ENCODE measurements around the gene PTGDS.

Gene PTGDS

DNA sequence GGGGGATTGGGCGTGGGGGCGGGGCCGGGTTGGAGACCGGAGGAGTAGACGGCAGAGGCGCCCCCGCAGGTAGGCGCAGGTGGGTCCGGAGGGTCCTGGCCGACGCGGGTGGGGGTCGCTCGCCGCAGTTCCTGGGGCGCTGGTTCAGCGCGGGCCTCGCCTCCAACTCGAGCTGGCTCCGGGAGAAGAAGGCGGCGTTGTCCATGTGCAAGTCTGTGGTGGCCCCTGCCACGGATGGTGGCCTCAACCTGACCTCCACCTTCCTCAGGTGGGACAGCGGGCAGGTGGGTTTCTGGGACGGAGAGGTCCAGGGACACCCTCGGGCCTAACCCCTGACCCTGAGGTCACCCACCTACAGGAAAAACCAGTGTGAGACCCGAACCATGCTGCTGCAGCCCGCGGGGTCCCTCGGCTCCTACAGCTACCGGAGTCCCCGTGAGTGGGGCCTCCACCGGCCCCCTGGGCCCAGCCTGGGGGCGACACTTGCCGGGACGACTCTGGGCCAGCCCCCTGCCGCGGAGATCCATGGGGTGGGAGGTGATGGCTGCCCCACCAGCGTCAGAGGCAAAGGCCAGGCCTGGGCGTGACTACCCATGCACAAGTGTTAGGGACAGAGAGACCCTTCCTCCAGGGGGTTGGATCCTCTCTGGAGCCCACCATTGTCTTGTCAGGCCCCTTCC lies 1.7 kb downstream of the PTGDS start:
- Histone ChIP-seq H3K4me3 (ENCODE audit: low read depth in 1 of 2, low read length in 2 of 2) (no peak overlapping the region), H3K4me1 (ENCODE audit: control insufficient read depth in 1 of 2, insufficient read depth in 2 of 2, low read length in 2 of 2) (peaks cover 0 to 19% of the 10 kb centered on the region in 2 donors), H3K36me3 (ENCODE audit: control insufficient read depth in 1 of 2, insufficient read depth in 2 of 2, low read length in 2 of 2) (no peaks in the 10 kb centered on the region), H3K27me3 (ENCODE audit: low read depth, low read length) (no peaks in the 10 kb centered on the region), H3K9me3 (ENCODE audit: control insufficient read depth in 1 of 2, low read length in 2 of 2) (no peaks in the 10 kb centered on the region), H3K27ac (ENCODE audit: low read length) (no peak overlapping the region)

DNA sequence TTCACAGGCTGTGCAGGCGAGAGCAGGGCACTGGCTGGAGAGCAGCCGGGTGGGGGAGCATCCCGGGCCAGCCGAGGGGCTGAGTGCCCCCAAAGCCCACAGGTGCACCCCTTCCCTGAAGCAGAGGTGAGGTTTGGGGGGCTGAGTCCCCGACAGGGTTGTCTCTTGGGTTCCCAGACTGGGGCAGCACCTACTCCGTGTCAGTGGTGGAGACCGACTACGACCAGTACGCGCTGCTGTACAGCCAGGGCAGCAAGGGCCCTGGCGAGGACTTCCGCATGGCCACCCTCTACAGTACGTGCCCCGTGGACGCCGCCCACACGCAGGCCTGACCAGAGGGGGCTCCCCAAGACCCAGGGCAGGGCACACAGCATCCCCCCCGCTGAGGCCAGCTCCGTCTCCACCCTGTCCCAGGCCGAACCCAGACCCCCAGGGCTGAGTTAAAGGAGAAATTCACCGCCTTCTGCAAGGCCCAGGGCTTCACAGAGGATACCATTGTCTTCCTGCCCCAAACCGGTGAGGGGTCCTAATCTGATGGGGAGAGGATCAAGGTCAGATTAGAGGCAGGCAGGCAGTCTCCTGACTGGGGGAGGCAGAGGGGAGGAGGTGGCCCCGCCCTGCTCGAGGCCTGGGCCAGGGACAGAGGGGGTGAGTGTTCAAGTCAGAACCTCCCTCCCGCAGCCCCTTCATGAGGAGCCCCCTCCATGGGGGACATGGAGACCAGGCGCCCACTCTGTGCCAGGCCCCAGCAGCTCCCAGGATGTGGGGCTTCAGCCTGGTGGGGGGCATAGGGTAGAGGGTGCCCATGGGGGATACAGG lies 2.7 kb downstream of the PTGDS start:
- no peak overlapping the region for H3K4me3 ChIP-seq (ENCODE audit: low read depth in 1 of 2, low read length in 2 of 2)
- no peak overlapping the region for H3K27ac ChIP-seq (ENCODE audit: low read length)
- H3K9me3 ChIP-seq (ENCODE audit: control insufficient read depth in 1 of 2, low read length in 2 of 2): no peaks in the 10 kb centered on the region
- no peaks in the 10 kb centered on the region for H3K36me3 ChIP-seq (ENCODE audit: control insufficient read depth in 1 of 2, insufficient read depth in 2 of 2, low read length in 2 of 2)
- peaks cover 3% of the 10 kb centered on the region for H3K27me3 ChIP-seq (ENCODE audit: low read depth, low read length)
- peaks cover 0 to 19% of the 10 kb centered on the region in 2 donors for H3K4me1 ChIP-seq (ENCODE audit: control insufficient read depth in 1 of 2, insufficient read depth in 2 of 2, low read length in 2 of 2)

DNA sequence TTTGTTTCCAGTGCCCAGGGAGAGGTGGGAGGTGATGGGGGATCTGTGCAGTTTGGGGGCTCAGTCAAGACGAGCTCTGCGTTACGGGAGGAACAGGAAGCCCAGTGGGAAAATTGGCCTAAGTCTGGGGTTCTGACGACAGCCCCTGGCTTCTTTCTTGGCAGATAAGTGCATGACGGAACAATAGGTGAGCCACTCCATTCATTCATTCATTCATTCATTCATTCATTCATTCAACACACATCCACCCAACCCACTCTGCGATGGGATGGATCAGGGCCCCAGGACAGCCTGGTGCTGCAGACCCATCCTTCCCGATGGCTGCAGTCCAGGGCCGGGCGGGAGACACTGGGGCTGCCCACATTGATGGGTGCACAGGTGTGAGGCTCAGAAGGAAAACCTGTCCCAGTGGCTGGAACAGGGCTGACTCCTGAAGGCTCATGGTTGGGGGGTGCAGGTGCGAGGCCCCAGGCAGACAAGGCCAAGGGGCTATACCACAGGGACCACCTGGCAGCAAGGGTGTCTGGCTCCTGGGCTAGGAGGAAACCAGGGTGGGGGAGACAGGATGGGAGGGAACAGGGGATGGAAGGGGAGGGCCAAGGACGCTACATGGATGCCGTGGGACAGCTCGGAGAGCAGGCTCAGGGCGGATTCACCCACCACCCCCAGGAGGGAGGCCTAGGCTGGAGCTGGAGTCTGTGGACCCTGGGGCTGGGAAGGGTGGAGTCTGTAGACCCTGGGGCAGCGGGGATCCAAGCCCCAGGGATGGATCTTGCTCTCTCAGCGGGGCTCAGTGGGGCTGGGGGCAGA lies 3.6 kb downstream of the PTGDS start:
- H3K27me3 ChIP-seq (ENCODE audit: low read depth, low read length): peaks cover 5% of the 10 kb centered on the region
- no peak overlapping the region for H3K4me3 ChIP-seq (ENCODE audit: low read depth in 1 of 2, low read length in 2 of 2)
- peaks cover 0 to 21% of the 10 kb centered on the region in 2 donors for H3K4me1 ChIP-seq (ENCODE audit: control insufficient read depth in 1 of 2, insufficient read depth in 2 of 2, low read length in 2 of 2)
- no peaks in the 10 kb centered on the region for H3K36me3 ChIP-seq (ENCODE audit: control insufficient read depth in 1 of 2, insufficient read depth in 2 of 2, low read length in 2 of 2)
- no peaks in the 10 kb centered on the region for H3K9me3 ChIP-seq (ENCODE audit: control insufficient read depth in 1 of 2, low read length in 2 of 2)
- H3K27ac ChIP-seq (ENCODE audit: low read length): no peak overlapping the region

DNA sequence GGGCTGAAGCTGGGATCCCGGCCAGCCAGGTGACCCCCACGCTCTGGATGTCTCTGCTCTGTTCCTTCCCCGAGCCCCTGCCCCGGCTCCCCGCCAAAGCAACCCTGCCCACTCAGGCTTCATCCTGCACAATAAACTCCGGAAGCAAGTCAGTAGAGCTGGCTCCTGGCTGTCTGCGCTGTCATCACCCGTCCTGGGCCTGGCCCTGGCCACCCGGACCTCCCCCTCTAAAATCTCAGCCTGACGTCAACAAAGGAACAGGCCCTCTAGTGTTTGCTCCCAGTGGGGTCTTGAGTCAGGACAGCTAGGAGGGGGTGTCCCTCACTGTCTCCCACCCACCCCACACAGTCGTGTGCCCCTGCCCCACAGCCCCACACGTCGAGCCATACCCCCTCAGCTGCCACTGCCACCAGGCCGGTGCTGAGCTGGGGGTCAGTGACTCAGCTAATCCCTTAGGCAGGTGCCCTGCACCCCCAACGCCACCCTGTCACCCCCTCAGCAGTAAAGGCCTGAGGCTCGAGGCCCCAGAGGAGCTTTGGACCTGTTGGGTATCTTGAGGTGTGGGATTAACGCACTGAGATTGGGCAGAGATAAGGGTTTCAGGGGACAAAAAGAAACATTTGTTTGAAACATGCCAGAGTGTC lies 4.4 kb downstream of the PTGDS start:
- Histone ChIP-seq H3K27ac (ENCODE audit: low read length) (no peak overlapping the region), H3K9me3 (ENCODE audit: control insufficient read depth in 1 of 2, low read length in 2 of 2) (no peaks in the 10 kb centered on the region), H3K27me3 (ENCODE audit: low read depth, low read length) (peaks cover 9% of the 10 kb centered on the region), H3K36me3 (ENCODE audit: control insufficient read depth in 1 of 2, insufficient read depth in 2 of 2, low read length in 2 of 2) (no peaks in the 10 kb centered on the region), H3K4me1 (ENCODE audit: control insufficient read depth in 1 of 2, insufficient read depth in 2 of 2, low read length in 2 of 2) (peaks cover 0 to 18% of the 10 kb centered on the region in 2 donors), H3K4me3 (ENCODE audit: low read depth in 1 of 2, low read length in 2 of 2) (no peak overlapping the region)

DNA sequence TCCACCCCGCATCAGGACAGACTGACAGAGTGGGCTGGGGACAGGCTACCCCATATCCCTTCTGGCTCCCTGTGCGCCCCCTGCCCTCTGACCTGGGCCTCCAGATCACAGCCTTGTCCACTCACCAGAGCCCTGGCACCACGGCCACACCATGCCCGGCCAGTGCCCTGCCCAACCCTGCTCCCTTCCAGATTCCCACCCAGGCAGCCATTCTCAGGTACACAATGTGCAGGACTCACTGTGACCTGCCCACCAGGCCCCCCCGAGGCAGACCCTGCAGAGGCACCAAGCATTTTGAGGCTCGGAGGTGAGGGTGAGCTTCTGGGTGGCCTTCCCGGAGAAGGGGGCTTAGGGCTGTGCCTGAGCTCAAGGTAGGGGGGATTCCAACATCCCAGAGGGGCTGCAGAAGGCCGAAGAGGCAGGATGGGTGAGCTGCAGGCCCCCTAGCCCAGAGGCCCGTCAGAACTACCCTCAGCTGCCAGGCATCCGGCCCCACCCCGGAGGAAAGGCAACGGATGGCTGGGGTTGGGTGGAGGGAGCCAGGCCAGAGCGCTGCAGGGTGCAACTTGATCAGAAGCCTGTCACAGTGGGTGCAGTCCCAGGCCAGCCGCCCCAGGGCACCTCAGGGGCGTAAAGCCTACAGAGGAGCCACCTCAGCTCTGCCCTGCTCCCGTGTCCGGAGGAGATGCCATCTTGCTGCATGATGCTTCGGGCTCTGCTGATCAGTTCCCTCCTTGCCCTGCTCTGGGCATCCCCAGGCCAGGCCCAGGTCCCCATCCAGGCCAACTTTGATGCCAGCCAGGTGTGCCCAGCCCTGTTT lies 5.1 kb downstream of the PTGDS start, which contains the start of gene LCNL1:
TSS of gene LCNL1 (plus strand) at position 762 of the 820 bp plus-strand sequence. CDS start 594 bp downstream, outside the sequence.
- Histone ChIP-seq H3K27me3 (ENCODE audit: low read depth, low read length) (peaks cover 9% of the 10 kb centered on the region), H3K4me3 (ENCODE audit: low read depth in 1 of 2, low read length in 2 of 2) (no peak within 1 kb of the TSS), H3K9me3 (ENCODE audit: control insufficient read depth in 1 of 2, low read length in 2 of 2) (no peaks in the 10 kb centered on the region), H3K27ac (ENCODE audit: low read length) (no peak within 1 kb of the TSS), H3K36me3 (ENCODE audit: control insufficient read depth in 1 of 2, insufficient read depth in 2 of 2, low read length in 2 of 2) (no peaks in the 10 kb centered on the region), H3K4me1 (ENCODE audit: control insufficient read depth in 1 of 2, insufficient read depth in 2 of 2, low read length in 2 of 2) (peaks cover 0 to 13% of the 10 kb centered on the region in 2 donors)

DNA sequence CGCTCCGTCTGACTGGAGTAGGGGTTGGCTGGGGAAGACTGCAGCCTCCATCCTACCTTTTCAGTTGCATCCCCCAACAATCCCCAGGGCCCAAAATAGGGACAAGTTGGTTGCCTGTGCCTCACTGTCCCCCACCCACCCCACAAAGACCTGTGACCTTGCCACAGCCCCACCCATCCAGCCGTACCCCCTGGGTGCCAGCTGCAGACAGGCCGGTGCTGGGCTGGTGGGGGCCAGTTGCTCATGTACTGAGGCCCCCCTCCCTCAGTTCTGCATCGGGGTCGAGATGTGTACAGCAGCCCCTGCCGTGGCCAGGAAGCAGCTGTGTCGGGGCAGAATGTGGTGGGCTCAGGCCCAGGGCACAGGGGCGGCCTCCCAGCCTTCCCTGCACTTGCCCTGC lies 5.9 kb downstream of the PTGDS start:
- H3K9me3 ChIP-seq (ENCODE audit: control insufficient read depth in 1 of 2, low read length in 2 of 2): no peaks in the 10 kb centered on the region
- H3K27ac ChIP-seq (ENCODE audit: low read length): no peak overlapping the region
- H3K27me3 ChIP-seq (ENCODE audit: low read depth, low read length): peaks cover 9% of the 10 kb centered on the region
- H3K36me3 ChIP-seq (ENCODE audit: control insufficient read depth in 1 of 2, insufficient read depth in 2 of 2, low read length in 2 of 2): no peaks in the 10 kb centered on the region
- H3K4me1 ChIP-seq (ENCODE audit: control insufficient read depth in 1 of 2, insufficient read depth in 2 of 2, low read length in 2 of 2): peaks cover 0 to 6% of the 10 kb centered on the region in 2 donors
- H3K4me3 ChIP-seq (ENCODE audit: low read depth in 1 of 2, low read length in 2 of 2): no peak overlapping the region

DNA sequence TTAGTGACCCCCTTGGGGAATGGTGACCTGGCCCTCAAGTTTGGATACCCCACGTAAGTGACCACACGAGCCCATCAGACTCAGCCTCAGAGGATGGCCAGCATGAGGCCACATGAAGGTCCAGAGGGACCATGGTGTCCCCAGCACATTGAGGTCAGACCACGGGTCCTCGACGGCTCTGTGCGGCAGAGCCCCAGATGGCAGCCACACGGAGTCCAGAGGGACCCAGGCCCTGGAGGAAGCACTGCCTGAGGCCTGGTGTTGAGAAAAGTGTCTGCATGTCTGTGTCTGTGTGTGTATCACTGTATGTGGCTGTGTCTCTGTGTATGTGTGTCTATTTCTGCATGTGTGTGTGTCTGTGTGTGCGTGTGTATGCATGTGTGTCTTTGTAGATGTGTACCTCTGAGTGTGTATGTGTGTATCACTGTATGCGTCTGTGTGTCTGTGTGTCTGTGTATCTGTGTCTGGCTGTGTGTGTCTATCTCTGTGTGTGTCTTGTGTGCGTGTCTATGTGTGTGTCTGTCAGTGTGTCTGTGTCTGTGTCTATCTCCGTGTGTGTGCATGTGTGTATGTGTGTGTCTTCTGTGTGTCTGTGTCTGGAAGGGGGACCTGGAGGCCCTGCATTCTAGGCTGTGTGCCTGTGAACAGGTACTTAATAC lies 6.5 kb downstream of the PTGDS start:
- H3K4me3 ChIP-seq (ENCODE audit: low read depth in 1 of 2, low read length in 2 of 2): no peak overlapping the region
- H3K27ac ChIP-seq (ENCODE audit: low read length): no peak overlapping the region
- no peaks in the 10 kb centered on the region for H3K36me3 ChIP-seq (ENCODE audit: control insufficient read depth in 1 of 2, insufficient read depth in 2 of 2, low read length in 2 of 2)
- peaks cover 9% of the 10 kb centered on the region for H3K27me3 ChIP-seq (ENCODE audit: low read depth, low read length)
- H3K4me1 ChIP-seq (ENCODE audit: control insufficient read depth in 1 of 2, insufficient read depth in 2 of 2, low read length in 2 of 2): peaks cover 0 to 5% of the 10 kb centered on the region in 2 donors
- H3K9me3 ChIP-seq (ENCODE audit: control insufficient read depth in 1 of 2, low read length in 2 of 2): no peaks in the 10 kb centered on the region

DNA sequence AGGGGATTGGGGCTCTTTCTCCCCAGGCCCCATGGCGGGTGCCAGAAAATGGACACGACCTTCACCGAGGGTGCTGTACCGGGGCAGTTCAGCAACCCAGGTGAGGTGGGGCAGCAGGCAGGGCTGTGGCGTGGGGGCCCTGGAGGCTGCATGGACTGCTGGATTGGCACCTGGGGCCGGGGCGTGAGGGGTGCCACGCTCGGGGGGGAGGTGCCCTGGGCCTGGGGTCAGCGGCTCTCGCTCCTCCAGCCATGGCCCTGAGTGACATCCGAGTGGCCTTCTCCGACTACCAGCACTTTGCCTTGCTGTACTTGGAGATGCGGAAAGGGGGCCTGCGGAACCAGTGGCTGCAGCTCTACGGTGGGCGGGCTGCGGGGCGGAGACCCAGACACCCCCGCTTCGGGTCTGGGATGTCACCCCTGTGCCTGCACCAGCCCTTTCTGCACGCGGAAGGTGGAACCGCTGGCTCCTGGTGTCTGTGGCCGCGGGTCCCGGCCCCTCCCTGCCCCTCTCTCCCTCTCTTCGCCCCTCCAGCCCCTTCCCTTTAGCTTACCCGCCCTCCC lies 7.2 kb downstream of the PTGDS start:
- H3K27ac ChIP-seq (ENCODE audit: low read length): no peak overlapping the region
- no peaks in the 10 kb centered on the region for H3K9me3 ChIP-seq (ENCODE audit: control insufficient read depth in 1 of 2, low read length in 2 of 2)
- H3K27me3 ChIP-seq (ENCODE audit: low read depth, low read length): peaks cover 9% of the 10 kb centered on the region
- H3K4me3 ChIP-seq (ENCODE audit: low read depth in 1 of 2, low read length in 2 of 2): no peak overlapping the region
- H3K4me1 ChIP-seq (ENCODE audit: control insufficient read depth in 1 of 2, insufficient read depth in 2 of 2, low read length in 2 of 2): peaks cover 0 to 5% of the 10 kb centered on the region in 2 donors
- no peaks in the 10 kb centered on the region for H3K36me3 ChIP-seq (ENCODE audit: control insufficient read depth in 1 of 2, insufficient read depth in 2 of 2, low read length in 2 of 2)

DNA sequence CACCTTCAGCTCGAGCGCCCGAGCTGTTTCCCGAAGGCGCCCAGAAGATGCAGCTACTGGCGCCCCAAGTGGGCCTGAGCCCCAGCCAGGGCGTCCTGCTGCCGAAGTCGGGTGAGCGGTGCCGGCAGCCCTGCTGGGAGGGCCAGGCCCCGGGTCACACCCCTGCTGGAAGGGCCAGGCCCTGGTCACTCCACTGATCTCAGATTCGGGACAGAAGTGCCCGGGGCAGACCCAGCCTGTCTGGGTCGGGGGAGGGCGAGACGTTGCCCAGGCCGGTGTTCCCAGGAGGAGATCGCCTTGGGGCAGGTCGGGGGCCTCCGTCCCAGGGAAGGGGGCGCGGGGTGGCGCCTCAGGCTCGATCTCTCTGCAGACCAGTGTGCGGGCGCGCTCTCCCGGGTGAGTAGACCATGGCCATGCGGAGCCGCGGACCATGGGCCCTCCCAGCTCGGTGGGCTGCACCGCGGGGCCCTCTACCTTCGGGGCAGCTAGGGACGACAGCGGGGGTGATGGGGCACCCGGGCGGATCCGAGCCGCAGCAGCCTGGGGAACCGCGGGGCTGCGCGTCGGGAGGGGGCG lies 7.8 kb downstream of the PTGDS start:
- peaks cover 0 to 5% of the 10 kb centered on the region in 2 donors for H3K4me1 ChIP-seq (ENCODE audit: control insufficient read depth in 1 of 2, insufficient read depth in 2 of 2, low read length in 2 of 2)
- H3K27ac ChIP-seq (ENCODE audit: low read length): no peak overlapping the region
- no peaks in the 10 kb centered on the region for H3K9me3 ChIP-seq (ENCODE audit: control insufficient read depth in 1 of 2, low read length in 2 of 2)
- H3K36me3 ChIP-seq (ENCODE audit: control insufficient read depth in 1 of 2, insufficient read depth in 2 of 2, low read length in 2 of 2): no peaks in the 10 kb centered on the region
- peaks cover 9% of the 10 kb centered on the region for H3K27me3 ChIP-seq (ENCODE audit: low read depth, low read length)
- H3K4me3 ChIP-seq (ENCODE audit: low read depth in 1 of 2, low read length in 2 of 2): no peak overlapping the region
